ENCODE data around the gene HSPA12B. TPM values are rescaled to one million over a fixed set of nuclear protein-coding genes. Genes with fewer than 3 reads are reported as not detected.

HSPA12B gene
- polyA plus RNA-seq, 1 of the 3 experiments (the other 2 are of a cell fraction), result 0.46 TPM

- H3K27me3 ChIP-seq (ENCODE audit: insufficient read depth), result peaks cover 12% of the 10 kb centered on the region; the same call in 1 of the 2 replicates
- POLR2A ChIA-PET, result no interaction called here
- H3K27ac ChIP-seq (ENCODE audit: low read depth in 2 of 2, low read length in 1 of 2), result no peak overlapping the region
- no peaks in the 10 kb centered on the region for H3K9me3 ChIP-seq
- no peak overlapping the region for H3K9ac ChIP-seq
- H4K20me1 ChIP-seq (ENCODE audit: insufficient read depth), result no peaks in the 10 kb centered on the region
- H3K79me2 ChIP-seq (ENCODE audit: insufficient read depth), result no peaks in the 10 kb centered on the region
- H2AFZ ChIP-seq (ENCODE audit: low read depth), result no peak overlapping the region
- no peak overlapping the region for H3K4me2 ChIP-seq
- H3K9me2 ChIP-seq, result no peaks in the 10 kb centered on the region
- CTCF ChIA-PET, result interaction anchor here (1.0 to 3.3 kb wide), 5 partner anchors 10 to 100 kb away, joined by 3 to 13 read pairs (median 8); partner anchors contain the start of genes AP5S1 and HSPA12B
- H3K36me3 ChIP-seq (replicated peaks in 1 of 2; ENCODE audit: control insufficient read depth in 1 of 2, insufficient read depth in 2 of 2, low read length in 1 of 2), result no peaks in the 10 kb centered on the region
- H3F3A ChIP-seq (replicated peaks; ENCODE audit: insufficient read depth), result no peaks in the 10 kb centered on the region
- no peak overlapping the region for H3K4me3 ChIP-seq (ENCODE audit: low read depth in 2 of 2, low read length in 1 of 2)
- TF ChIP-seq USF1 (IDR thresholded peaks at IDR 0.05; ENCODE audit: borderline replicate concordance, low read depth) (no peak), RFX5 (IDR thresholded peaks at IDR 0.05; ENCODE audit: low read length) (no peak), JUND (IDR thresholded peaks at IDR 0.05) (no peak), FOXJ3 (CRISPR knock-in tag; IDR thresholded peaks at IDR 0.05) (no peak), RAD21 (IDR thresholded peaks at IDR 0.05; ENCODE audit: low read length) (no peak), EZH2phosphoT487 (IDR thresholded peaks at IDR 0.05; ENCODE audit: borderline replicate concordance, low read depth) (no peak), RXRA (IDR thresholded peaks at IDR 0.05; ENCODE audit: borderline replicate concordance, low read depth) (no peak), ZBTB33 (IDR thresholded peaks at IDR 0.05; ENCODE audit: borderline replicate concordance, low read depth) (no peak), MAX (IDR thresholded peaks at IDR 0.05; ENCODE audit: low read depth) (no peak), ELF1 (IDR thresholded peaks at IDR 0.05) (no peak), RCOR1 (IDR thresholded peaks at IDR 0.05; ENCODE audit: low read length) (no peak), POLR2AphosphoS5 (IDR thresholded peaks at IDR 0.05; ENCODE audit: low read depth, low read length) (no peak), FOXM1 (IDR thresholded peaks at IDR 0.05; ENCODE audit: low read depth) (no peak), SMC3 (IDR thresholded peaks at IDR 0.05; ENCODE audit: low read depth, low read length) (no peak), GATA2 (CRISPR knock-in tag; IDR thresholded peaks at IDR 0.05) (no peak), CHD2 (IDR thresholded peaks at IDR 0.05; ENCODE audit: low read length, partially characterized antibody) (no peak)
- no peak for DNase-seq
- no peaks in the 10 kb centered on the region for H3K4me1 ChIP-seq (ENCODE audit: control insufficient read depth in 1 of 2, insufficient read depth in 2 of 2, low read depth in 1 of 2, low read length in 1 of 2)
- 29% methylated on average over 6 of the region's 6 CpGs for WGBS (ENCODE audit: low lambda C conversion rate)
These were observed 11.9 kb upstream of the HSPA12B start for GRCh38 chr20:3720626-3721025.

- H3K27ac ChIP-seq (ENCODE audit: low read depth in 2 of 2, low read length in 1 of 2), result no peak overlapping the region
- no peaks in the 10 kb centered on the region for H4K20me1 ChIP-seq (ENCODE audit: insufficient read depth)
- H3K9me2 ChIP-seq, result no peaks in the 10 kb centered on the region
- 71% methylated on average over 4 of the region's 4 CpGs for WGBS (ENCODE audit: low lambda C conversion rate)
- H3K4me3 ChIP-seq (ENCODE audit: low read depth in 2 of 2, low read length in 1 of 2), result no peak overlapping the region
- POLR2A ChIA-PET, result no interaction called here
- no peaks in the 10 kb centered on the region for H3K79me2 ChIP-seq (ENCODE audit: insufficient read depth)
- no peaks in the 10 kb centered on the region for H3K9me3 ChIP-seq
- no peaks in the 10 kb centered on the region for H3K36me3 ChIP-seq (replicated peaks in 1 of 2; ENCODE audit: control insufficient read depth in 1 of 2, insufficient read depth in 2 of 2, low read length in 1 of 2)
- H3K4me1 ChIP-seq (ENCODE audit: control insufficient read depth in 1 of 2, insufficient read depth in 2 of 2, low read depth in 1 of 2, low read length in 1 of 2), result no peaks in the 10 kb centered on the region
- CTCF ChIA-PET, result interaction anchor here (0.9 to 1.9 kb wide), 6 partner anchors 8 to 254 kb away, joined by 3 to 6 read pairs (median 4); no protein-coding TSS in a partner anchor
- no peak for DNase-seq
- no peak overlapping the region for H3K9ac ChIP-seq
- no peak overlapping the region for H2AFZ ChIP-seq (ENCODE audit: low read depth)
- no peaks in the 10 kb centered on the region for H3F3A ChIP-seq (replicated peaks; ENCODE audit: insufficient read depth)
- H3K27me3 ChIP-seq (ENCODE audit: insufficient read depth), result peaks cover 21% of the 10 kb centered on the region; the same call in 1 of the 2 replicates
- no peak overlapping the region for H3K4me2 ChIP-seq
- TF ChIP-seq CTCF (IDR thresholded peaks at IDR 0.05), result no peak
- no peak for TF ChIP-seq NRF1 (IDR thresholded peaks at IDR 0.05; ENCODE audit: low read depth, low read length)
- TF ChIP-seq NFIC (IDR thresholded peaks at IDR 0.05; ENCODE audit: borderline replicate concordance), result no peak
- no peak for TF ChIP-seq GATA2 (CRISPR knock-in tag; IDR thresholded peaks at IDR 0.05)
- no peak for TF ChIP-seq RFX5 (IDR thresholded peaks at IDR 0.05; ENCODE audit: low read length)
- TF ChIP-seq REST (IDR thresholded peaks at IDR 0.05; ENCODE audit: low read depth, low read length), result no peak
These were observed 10.6 kb upstream of the HSPA12B start for GRCh38 chr20:3721912-3722311.
